ENCODE data around the gene NXN. TPM values are rescaled to one million over a fixed set of nuclear protein-coding genes. Genes with fewer than 3 reads are reported as not detected.

NXN gene
- total and polyA plus RNA-seq, 2 donors (not counting 1 experiment from before 2014, with no cell fraction given): 0.04 to 0.17 TPM

DNA sequence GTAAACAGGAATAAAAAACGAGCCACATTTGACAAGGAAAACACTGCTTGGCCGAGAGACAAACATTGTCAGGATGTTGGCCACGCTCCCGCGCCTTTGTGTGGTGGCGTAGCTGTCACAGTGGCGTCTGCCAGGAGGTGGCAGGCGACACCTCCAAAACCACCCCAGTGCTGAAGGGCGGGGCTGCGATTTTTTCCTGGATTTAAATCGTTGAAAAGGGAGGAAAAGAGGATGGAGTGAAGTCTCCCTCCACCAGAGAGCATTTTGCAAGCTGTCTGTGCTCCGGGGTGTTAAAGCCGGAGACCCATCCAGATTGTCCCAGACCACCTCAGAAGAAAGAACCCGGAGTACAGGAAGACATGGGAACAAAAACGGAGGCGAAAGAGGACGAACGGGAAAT lies 184.7 kb downstream of the NXN start:
- no peaks in the 10 kb centered on the region for H3K9me3 Mint-ChIP-seq (ENCODE audit: insufficient read depth)
- Histone ChIP-seq H3K4me3 (ENCODE audit: control extremely low read depth in 1 of 5, extremely low read depth in 1 of 5, insufficient read depth in 1 of 5, low read depth in 2 of 5, low read length in 4 of 5) (no peak overlapping the region), H3K4me1 (ENCODE audit: control insufficient read depth in 2 of 2, insufficient read depth in 2 of 2, low read length in 2 of 2) (peaks cover 0 to 8% of the 10 kb centered on the region in 2 donors), H3K27me3 (replicated peaks in 1 of 4; ENCODE audit: control extremely low read depth in 1 of 4, control insufficient read depth in 3 of 4, insufficient read depth in 4 of 4, low read length in 3 of 4) (no peaks in the 10 kb centered on the region), H3K9me3 (ENCODE audit: control extremely low read depth in 1 of 3, control insufficient read depth in 2 of 3, insufficient read depth in 1 of 3, low read length in 2 of 3) (no peaks in the 10 kb centered on the region), H3K9ac (ENCODE audit: low read length) (no peak overlapping the region), H3K79me2 (ENCODE audit: control insufficient read depth, insufficient read depth, low read length) (no peaks in the 10 kb centered on the region), H2AFZ (ENCODE audit: insufficient read depth, low read depth, low read length, poor library complexity, severe bottlenecking) (peak overlapping the region; percentile 4), H3K27ac (ENCODE audit: low read length in 2 of 2) (no peak overlapping the region), H3K4me2 (replicated peaks; ENCODE audit: low read depth, low read length, poor library complexity, severe bottlenecking) (peak overlapping the region; percentile 34), H4K20me1 (ENCODE audit: control insufficient read depth, insufficient read depth, low read length, poor library complexity, severe bottlenecking) (peaks cover 2% of the 10 kb centered on the region), H3K36me3 (replicated peaks in 1 of 2; ENCODE audit: control extremely low read depth in 1 of 2, control insufficient read depth in 1 of 2, extremely low read depth in 1 of 2, insufficient read depth in 2 of 2, low read length in 1 of 2) (peaks cover 4 to 25% of the 10 kb centered on the region in 2 experiments)
- H3K27me3 Mint-ChIP-seq: no peaks in the 10 kb centered on the region
- POLR2A ChIA-PET: no interaction called here
- intact Hi-C loops (cut with micrococcal nuclease): loop anchor here (1.0 kb wide), 1 partner anchor 201 kb away; no protein-coding TSS in a partner anchor
- 20% methylated on average over 13 of the region's 18 CpGs for WGBS (ENCODE audit: insufficient coverage)
- H3K4me1 Mint-ChIP-seq: peaks cover 5% of the 10 kb centered on the region
- peak overlapping the region; percentile 37 for H3K27ac Mint-ChIP-seq
- CTCF ChIA-PET: interaction anchor here (1.0 to 3.9 kb wide), 7 partner anchors 18 to 262 kb away, joined by 3 to 17 read pairs (median 6); partner anchors contain the start of genes NXN and TIMM22
- ATAC-seq (ENCODE audit: low read depth): no peak
- H3K4me3 Mint-ChIP-seq: no peak overlapping the region
- peak; percentile 62 for DNase-seq
- TF ChIP-seq EZH2 (IDR thresholded peaks at IDR 0.05; ENCODE audit: borderline replicate concordance, insufficient read depth, low read depth, low read length, poor library complexity, severe bottlenecking): no peak
- TF ChIP-seq, protein P1, sequence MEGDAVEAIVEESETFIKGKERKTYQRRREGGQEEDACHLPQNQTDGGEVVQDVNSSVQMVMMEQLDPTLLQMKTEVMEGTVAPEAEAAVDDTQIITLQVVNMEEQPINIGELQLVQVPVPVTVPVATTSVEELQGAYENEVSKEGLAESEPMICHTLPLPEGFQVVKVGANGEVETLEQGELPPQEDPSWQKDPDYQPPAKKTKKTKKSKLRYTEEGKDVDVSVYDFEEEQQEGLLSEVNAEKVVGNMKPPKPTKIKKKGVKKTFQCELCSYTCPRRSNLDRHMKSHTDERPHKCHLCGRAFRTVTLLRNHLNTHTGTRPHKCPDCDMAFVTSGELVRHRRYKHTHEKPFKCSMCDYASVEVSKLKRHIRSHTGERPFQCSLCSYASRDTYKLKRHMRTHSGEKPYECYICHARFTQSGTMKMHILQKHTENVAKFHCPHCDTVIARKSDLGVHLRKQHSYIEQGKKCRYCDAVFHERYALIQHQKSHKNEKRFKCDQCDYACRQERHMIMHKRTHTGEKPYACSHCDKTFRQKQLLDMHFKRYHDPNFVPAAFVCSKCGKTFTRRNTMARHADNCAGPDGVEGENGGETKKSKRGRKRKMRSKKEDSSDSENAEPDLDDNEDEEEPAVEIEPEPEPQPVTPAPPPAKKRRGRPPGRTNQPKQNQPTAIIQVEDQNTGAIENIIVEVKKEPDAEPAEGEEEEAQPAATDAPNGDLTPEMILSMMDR (IDR thresholded peaks at IDR 0.05): peak; percentile 71

DNA sequence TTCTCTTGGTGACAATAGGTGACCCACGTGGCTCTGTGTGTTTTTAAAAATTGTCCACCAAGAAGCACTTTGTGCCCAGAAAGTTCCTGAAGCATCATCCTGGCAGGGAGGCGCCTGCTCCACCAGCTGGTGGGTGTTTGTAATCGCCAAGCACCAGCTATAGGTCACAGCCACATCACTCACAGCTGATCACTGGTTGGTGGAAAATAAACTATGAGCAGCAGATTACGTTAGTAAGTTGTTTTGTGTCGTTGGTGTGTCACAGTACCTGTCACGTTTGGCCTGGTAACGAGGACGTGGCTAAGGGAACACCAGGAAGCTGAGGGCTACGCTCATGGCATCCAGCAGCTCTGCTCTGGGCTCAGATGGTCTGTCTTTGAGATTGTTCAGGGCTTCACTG lies 187.3 kb downstream of the NXN start:
- no peak overlapping the region for H3K9ac ChIP-seq (ENCODE audit: low read length)
- intact Hi-C loops (cut with micrococcal nuclease): no loop called here
- TF ChIP-seq, protein P1 (IDR thresholded peaks at IDR 0.05): no peak
- TF ChIP-seq EZH2 (IDR thresholded peaks at IDR 0.05; ENCODE audit: borderline replicate concordance, insufficient read depth, low read depth, low read length, poor library complexity, severe bottlenecking): no peak
- peaks cover 3% of the 10 kb centered on the region for H3K79me2 ChIP-seq (ENCODE audit: control insufficient read depth, insufficient read depth, low read length)
- ATAC-seq (ENCODE audit: low read depth): no peak
- DNase-seq: no peak
- H3K4me2 ChIP-seq (replicated peaks; ENCODE audit: low read depth, low read length, poor library complexity, severe bottlenecking): no peak overlapping the region
- no peak overlapping the region for H2AFZ ChIP-seq (ENCODE audit: insufficient read depth, low read depth, low read length, poor library complexity, severe bottlenecking)
- Mint-ChIP-seq H3K9me3 (ENCODE audit: insufficient read depth) (no peaks in the 10 kb centered on the region), H3K27ac (no peak overlapping the region), H3K4me1 (peaks cover 5% of the 10 kb centered on the region), H3K27me3 (no peaks in the 10 kb centered on the region), H3K4me3 (no peak overlapping the region)
- H4K20me1 ChIP-seq (ENCODE audit: control insufficient read depth, insufficient read depth, low read length, poor library complexity, severe bottlenecking): peaks cover 5% of the 10 kb centered on the region
- peaks cover 6 to 45% of the 10 kb centered on the region in 2 experiments for H3K36me3 ChIP-seq (replicated peaks in 1 of 2; ENCODE audit: control extremely low read depth in 1 of 2, control insufficient read depth in 1 of 2, extremely low read depth in 1 of 2, insufficient read depth in 2 of 2, low read length in 1 of 2)
- no peaks in the 10 kb centered on the region for H3K27me3 ChIP-seq (replicated peaks in 1 of 4; ENCODE audit: control extremely low read depth in 1 of 4, control insufficient read depth in 3 of 4, insufficient read depth in 4 of 4, low read length in 3 of 4)
- no peak overlapping the region for H3K27ac ChIP-seq (ENCODE audit: low read length in 2 of 2)
- ChIA-PET POLR2A (interaction anchor here (1.6 kb wide), 1 partner anchor 11 kb away, joined by 3 read pairs; the partner anchor contains the start of gene GLOD4), CTCF (interaction anchor here (0.6 kb wide), 1 partner anchor 189 kb away, joined by 3 read pairs; no protein-coding TSS in a partner anchor)
- H3K9me3 ChIP-seq (ENCODE audit: control extremely low read depth in 1 of 3, control insufficient read depth in 2 of 3, insufficient read depth in 1 of 3, low read length in 2 of 3): no peaks in the 10 kb centered on the region
- WGBS (ENCODE audit: insufficient coverage): 90% methylated on average over 8 of the region's 9 CpGs
- H3K4me1 ChIP-seq (ENCODE audit: control insufficient read depth in 2 of 2, insufficient read depth in 2 of 2, low read length in 2 of 2): peaks cover 0 to 8% of the 10 kb centered on the region in 2 donors
- no peak overlapping the region for H3K4me3 ChIP-seq (ENCODE audit: control extremely low read depth in 1 of 5, extremely low read depth in 1 of 5, insufficient read depth in 1 of 5, low read depth in 2 of 5, low read length in 4 of 5)

Data from B cell (primary cell).